Neural cell (in vitro differentiated cells): Measurements from ENCODE around the gene SLC6A6. TPM values are rescaled to one million over a fixed set of nuclear protein-coding genes. Genes with fewer than 3 reads are reported as not detected.

Experiments
- H2AFZ ChIP-seq: fragments of 200-600, 300-800 bp; sonication (generic), shearing (Covaris generic); 2 replicates; pipeline ENCODE4 v1.6.0; 2014; ENCODE audit warnings: low read depth, mild to moderate bottlenecking, antibody characterized with exemption, low read length, moderate library complexity
- H3F3A ChIP-seq: fragments of 200-600 bp; shearing (Covaris generic); 2 replicates; pipeline ENCODE4 v1.6.1; 2016; ENCODE audit warnings: mild to moderate bottlenecking, moderate library complexity, mixed read lengths, antibody characterized with exemption, low read length; ENCODE audit not compliant: insufficient read depth, poor library complexity, severe bottlenecking
- H3K27ac ChIP-seq: fragments of 200-600, 300-800 bp; sonication (generic), shearing (Covaris generic); 2 replicates; pipeline ENCODE4 v1.5.1; 2014; ENCODE audit warnings: mild to moderate bottlenecking, low read length, moderate library complexity
- H3K27me3 ChIP-seq: fragments of 300-800, 200-600 bp; sonication (generic), shearing (Covaris generic); 2 replicates; pipeline ENCODE4 v1.6.0; 2014; ENCODE audit warnings: mild to moderate bottlenecking, low read depth, low read length, moderate library complexity; ENCODE audit not compliant: insufficient read depth
- H3K36me3 ChIP-seq: fragments of 300-800, 200-600 bp; sonication (generic), shearing (Covaris generic); 2 replicates; pipeline ENCODE4 v1.5.1; 2014; ENCODE audit warnings: mild to moderate bottlenecking, antibody characterized with exemption, low read length, moderate library complexity; ENCODE audit not compliant: insufficient read depth
- H3K4me2 ChIP-seq: fragments of 300-800, 200-600 bp; sonication (generic), shearing (Covaris generic); 2 replicates; pipeline ENCODE4 v1.6.0; 2014; ENCODE audit warnings: mild to moderate bottlenecking, low read length
- H3K4me3 ChIP-seq: fragments of 300-800, 200-600 bp; sonication (generic), shearing (Covaris generic); 2 replicates; pipeline ENCODE4 v1.5.1; 2014; ENCODE audit warnings: mild to moderate bottlenecking, low read length, moderate library complexity
- H3K79me2 ChIP-seq: fragments of 200-600 bp; shearing (Covaris generic); replicated peaks from 2 replicates; pipeline ENCODE4 v1.6.0; 2014; ENCODE audit warnings: mild to moderate bottlenecking, low read length, moderate library complexity; ENCODE audit not compliant: insufficient read depth
- H3K9ac ChIP-seq: fragments of 300-800, 200-600 bp; sonication (generic), shearing (Covaris generic); 2 replicates; pipeline ENCODE4 v1.6.1; 2016; ENCODE audit warnings: mild to moderate bottlenecking, low read length, mixed read lengths
- H3K9me2 ChIP-seq: fragments of 200-600 bp; shearing (Covaris generic); 2 replicates; pipeline ENCODE4 v1.6.1; 2016; ENCODE audit warnings: mild to moderate bottlenecking, low read length, mixed read lengths; ENCODE audit not compliant: insufficient read depth
- H3K9me3 ChIP-seq: fragments of 200-600, 300-800 bp; sonication (generic), shearing (Covaris generic); 2 replicates; pipeline ENCODE4 v1.6.1; 2016; ENCODE audit warnings: mild to moderate bottlenecking, mixed run types, low read length, moderate library complexity, mixed read lengths
- H4K20me1 ChIP-seq: fragments of 200-600 bp; shearing (Covaris generic); 2 replicates; pipeline ENCODE4 v1.6.1; 2016; ENCODE audit warnings: mild to moderate bottlenecking, mixed run types; ENCODE audit not compliant: insufficient read depth
- EP300 ChIP-seq: fragments of 450-650 bp; conservative IDR thresholded peaks from 2 replicates; pipeline ENCODE4 v1.6.1; 2014; ENCODE audit warnings: antibody characterized with exemption, mild to moderate bottlenecking, moderate library complexity; ENCODE audit not compliant: poor library complexity, severe bottlenecking
- EZH2 ChIP-seq: fragments of 200-600, 300-800 bp; shearing (Covaris generic), sonication (generic); IDR thresholded peaks from 2 replicates; pipeline ENCODE4 v1.6.1; 2014; ENCODE audit warnings: antibody characterized with exemption, low read length, borderline replicate concordance, mild to moderate bottlenecking; ENCODE audit not compliant: insufficient read depth, poor library complexity, severe bottlenecking
- MXI1 ChIP-seq: fragments of 450-650 bp; conservative IDR thresholded peaks from 2 replicates; pipeline ENCODE4 v1.6.1; 2014; ENCODE audit warnings: antibody characterized with exemption, mild to moderate bottlenecking; ENCODE audit not compliant: poor library complexity, severe bottlenecking
- POLR2AphosphoS5 ChIP-seq: IDR thresholded peaks from 2 replicates; pipeline ENCODE4 v1.6.1; 2012
- RAD21 ChIP-seq: fragments of 450-650 bp; conservative IDR thresholded peaks from 2 replicates; pipeline ENCODE4 v1.6.1; 2014; ENCODE audit warnings: antibody characterized with exemption, mild to moderate bottlenecking, moderate library complexity
- SMC3 ChIP-seq: fragments of 450-650 bp; conservative IDR thresholded peaks from 2 replicates; pipeline ENCODE4 v1.6.1; 2014; ENCODE audit warnings: antibody characterized with exemption, mild to moderate bottlenecking, moderate library complexity; ENCODE audit not compliant: poor library complexity
- TAF1 ChIP-seq: IDR thresholded peaks from 2 replicates; pipeline ENCODE4 v1.6.1; 2012; ENCODE audit warnings: low read depth
- polyA plus RNA-seq: library from polyadenylated mRNA; depleted of rRNA; stranded (reverse); fragments of >200 nt; gene quantifications from 2 replicates; pipeline ENCODE4 v1.2.3, GENCODE V29; 2014
- TF ChIP-seq, protein P1 (sequence below): IDR thresholded peaks from 2 replicates; pipeline ENCODE4 v1.6.1; 2012; ENCODE audit warnings: borderline replicate concordance
- TF ChIP-seq, protein P2 (sequence below): fragments of 450-650 bp; IDR thresholded peaks from 2 replicates; pipeline ENCODE4 v1.5.1; 2014; ENCODE audit warnings: antibody characterized with exemption, mild to moderate bottlenecking, moderate library complexity; ENCODE audit not compliant: poor library complexity, severe bottlenecking

SLC6A6 gene
- polyA plus RNA-seq, 1 donor from 2014 or later, result 15.9 TPM

DNA sequence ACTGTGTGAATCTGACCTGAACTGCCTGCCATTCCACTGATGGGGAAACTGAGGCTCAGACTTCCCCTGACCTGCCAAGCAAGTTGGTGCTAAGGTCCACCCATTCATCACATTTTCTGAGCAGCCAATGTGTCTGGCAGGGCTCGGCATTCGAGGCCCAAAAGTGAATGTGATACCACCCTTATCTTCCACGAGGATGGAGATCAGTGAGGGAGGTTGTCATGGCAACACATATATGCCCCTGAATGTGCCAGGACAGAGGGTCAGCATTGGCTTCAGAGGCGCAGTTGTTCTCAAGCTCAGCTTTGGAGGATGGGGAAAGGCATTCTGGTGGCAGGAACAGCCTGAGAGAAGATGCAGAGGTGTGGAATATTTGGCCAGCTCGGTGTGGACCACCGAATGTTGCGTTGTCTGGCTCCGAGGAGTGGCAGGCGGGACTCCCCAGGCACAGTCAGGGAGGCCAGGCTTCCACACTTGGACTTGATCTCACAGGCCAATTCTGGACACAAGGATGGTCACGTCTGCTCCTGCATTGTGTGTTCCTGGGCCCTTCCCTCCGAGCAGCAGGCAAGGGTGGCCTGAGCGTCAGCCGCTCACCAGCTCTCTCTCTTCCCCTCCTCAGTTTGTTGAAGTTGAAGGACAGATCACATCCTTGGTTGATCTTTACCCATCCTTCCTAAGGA is 74.3 kb downstream of the SLC6A6 start:
- H3K79me2 ChIP-seq, result no peaks in the 10 kb centered on the region
- no peaks in the 10 kb centered on the region for H4K20me1 ChIP-seq
- no peaks in the 10 kb centered on the region for H3K9me2 ChIP-seq
- H2AFZ ChIP-seq, result no peak overlapping the region
- no peaks in the 10 kb centered on the region for H3K27me3 ChIP-seq
- peaks cover 10% of the 10 kb centered on the region for H3K36me3 ChIP-seq
- no peak overlapping the region for H3K9ac ChIP-seq
- no peaks in the 10 kb centered on the region for H3K9me3 ChIP-seq
- H3F3A ChIP-seq, result no peaks in the 10 kb centered on the region
- H3K4me2 ChIP-seq, result no peak overlapping the region
- H3K4me3 ChIP-seq, result no peak overlapping the region
- TF ChIP-seq MXI1, result no peak
- no peak overlapping the region for H3K27ac ChIP-seq

DNA sequence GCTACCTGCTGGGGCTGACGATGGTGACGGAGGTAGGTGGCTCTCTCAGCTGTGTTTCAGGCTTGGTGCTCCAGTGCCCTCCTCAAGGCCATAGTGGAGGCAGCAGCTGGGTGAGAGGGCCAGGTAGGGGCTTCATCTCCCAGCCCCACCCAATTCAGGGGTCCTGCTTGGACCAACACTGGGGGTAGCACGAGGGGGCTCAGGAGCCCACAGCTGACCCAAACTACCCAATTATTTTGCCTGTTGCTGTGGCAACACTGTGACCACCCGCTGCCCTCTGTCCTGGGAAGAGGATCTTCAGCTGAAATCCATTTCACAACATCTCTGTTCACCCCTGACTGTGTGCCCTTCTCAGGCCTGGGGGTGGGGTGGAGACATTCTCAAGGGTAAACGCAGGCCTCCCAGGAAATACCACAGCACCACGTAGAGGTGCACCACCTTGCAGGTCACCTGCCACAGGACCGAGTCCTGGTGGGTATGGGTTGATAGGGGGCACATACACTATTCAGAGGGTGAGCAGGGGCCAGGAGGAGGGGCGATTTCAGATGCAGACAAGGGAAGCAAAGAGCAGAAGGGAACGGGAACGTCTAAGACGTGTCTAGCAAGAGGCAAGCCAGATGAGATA is 75.0 kb downstream of the SLC6A6 start:
- H3F3A ChIP-seq, result no peaks in the 10 kb centered on the region
- no peaks in the 10 kb centered on the region for H3K79me2 ChIP-seq
- TF ChIP-seq POLR2AphosphoS5 (no peak), MXI1 (no peak), EZH2 (no peak), RAD21 (no peak), EP300 (no peak), TAF1 (no peak), SMC3 (no peak)
- TF ChIP-seq, protein P1, sequence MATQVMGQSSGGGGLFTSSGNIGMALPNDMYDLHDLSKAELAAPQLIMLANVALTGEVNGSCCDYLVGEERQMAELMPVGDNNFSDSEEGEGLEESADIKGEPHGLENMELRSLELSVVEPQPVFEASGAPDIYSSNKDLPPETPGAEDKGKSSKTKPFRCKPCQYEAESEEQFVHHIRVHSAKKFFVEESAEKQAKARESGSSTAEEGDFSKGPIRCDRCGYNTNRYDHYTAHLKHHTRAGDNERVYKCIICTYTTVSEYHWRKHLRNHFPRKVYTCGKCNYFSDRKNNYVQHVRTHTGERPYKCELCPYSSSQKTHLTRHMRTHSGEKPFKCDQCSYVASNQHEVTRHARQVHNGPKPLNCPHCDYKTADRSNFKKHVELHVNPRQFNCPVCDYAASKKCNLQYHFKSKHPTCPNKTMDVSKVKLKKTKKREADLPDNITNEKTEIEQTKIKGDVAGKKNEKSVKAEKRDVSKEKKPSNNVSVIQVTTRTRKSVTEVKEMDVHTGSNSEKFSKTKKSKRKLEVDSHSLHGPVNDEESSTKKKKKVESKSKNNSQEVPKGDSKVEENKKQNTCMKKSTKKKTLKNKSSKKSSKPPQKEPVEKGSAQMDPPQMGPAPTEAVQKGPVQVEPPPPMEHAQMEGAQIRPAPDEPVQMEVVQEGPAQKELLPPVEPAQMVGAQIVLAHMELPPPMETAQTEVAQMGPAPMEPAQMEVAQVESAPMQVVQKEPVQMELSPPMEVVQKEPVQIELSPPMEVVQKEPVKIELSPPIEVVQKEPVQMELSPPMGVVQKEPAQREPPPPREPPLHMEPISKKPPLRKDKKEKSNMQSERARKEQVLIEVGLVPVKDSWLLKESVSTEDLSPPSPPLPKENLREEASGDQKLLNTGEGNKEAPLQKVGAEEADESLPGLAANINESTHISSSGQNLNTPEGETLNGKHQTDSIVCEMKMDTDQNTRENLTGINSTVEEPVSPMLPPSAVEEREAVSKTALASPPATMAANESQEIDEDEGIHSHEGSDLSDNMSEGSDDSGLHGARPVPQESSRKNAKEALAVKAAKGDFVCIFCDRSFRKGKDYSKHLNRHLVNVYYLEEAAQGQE, result no peak
- TF ChIP-seq, protein P2, sequence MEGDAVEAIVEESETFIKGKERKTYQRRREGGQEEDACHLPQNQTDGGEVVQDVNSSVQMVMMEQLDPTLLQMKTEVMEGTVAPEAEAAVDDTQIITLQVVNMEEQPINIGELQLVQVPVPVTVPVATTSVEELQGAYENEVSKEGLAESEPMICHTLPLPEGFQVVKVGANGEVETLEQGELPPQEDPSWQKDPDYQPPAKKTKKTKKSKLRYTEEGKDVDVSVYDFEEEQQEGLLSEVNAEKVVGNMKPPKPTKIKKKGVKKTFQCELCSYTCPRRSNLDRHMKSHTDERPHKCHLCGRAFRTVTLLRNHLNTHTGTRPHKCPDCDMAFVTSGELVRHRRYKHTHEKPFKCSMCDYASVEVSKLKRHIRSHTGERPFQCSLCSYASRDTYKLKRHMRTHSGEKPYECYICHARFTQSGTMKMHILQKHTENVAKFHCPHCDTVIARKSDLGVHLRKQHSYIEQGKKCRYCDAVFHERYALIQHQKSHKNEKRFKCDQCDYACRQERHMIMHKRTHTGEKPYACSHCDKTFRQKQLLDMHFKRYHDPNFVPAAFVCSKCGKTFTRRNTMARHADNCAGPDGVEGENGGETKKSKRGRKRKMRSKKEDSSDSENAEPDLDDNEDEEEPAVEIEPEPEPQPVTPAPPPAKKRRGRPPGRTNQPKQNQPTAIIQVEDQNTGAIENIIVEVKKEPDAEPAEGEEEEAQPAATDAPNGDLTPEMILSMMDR, result no peak
- no peak overlapping the region for H3K4me3 ChIP-seq
- H3K27me3 ChIP-seq, result no peaks in the 10 kb centered on the region
- H3K9ac ChIP-seq, result no peak overlapping the region
- H3K27ac ChIP-seq, result no peak overlapping the region
- no peaks in the 10 kb centered on the region for H3K9me3 ChIP-seq
- H3K9me2 ChIP-seq, result no peaks in the 10 kb centered on the region
- H4K20me1 ChIP-seq, result no peaks in the 10 kb centered on the region
- H2AFZ ChIP-seq, result no peak overlapping the region
- no peak overlapping the region for H3K4me2 ChIP-seq
- H3K36me3 ChIP-seq, result peaks cover 10% of the 10 kb centered on the region
